ENCODE data around the gene RAD9B.
"Not testable (repeated sequence)": the region's sequence is repeated elsewhere in the genome, so short reads cannot be mapped to it uniquely, and the experiment has no call there.

DNA sequence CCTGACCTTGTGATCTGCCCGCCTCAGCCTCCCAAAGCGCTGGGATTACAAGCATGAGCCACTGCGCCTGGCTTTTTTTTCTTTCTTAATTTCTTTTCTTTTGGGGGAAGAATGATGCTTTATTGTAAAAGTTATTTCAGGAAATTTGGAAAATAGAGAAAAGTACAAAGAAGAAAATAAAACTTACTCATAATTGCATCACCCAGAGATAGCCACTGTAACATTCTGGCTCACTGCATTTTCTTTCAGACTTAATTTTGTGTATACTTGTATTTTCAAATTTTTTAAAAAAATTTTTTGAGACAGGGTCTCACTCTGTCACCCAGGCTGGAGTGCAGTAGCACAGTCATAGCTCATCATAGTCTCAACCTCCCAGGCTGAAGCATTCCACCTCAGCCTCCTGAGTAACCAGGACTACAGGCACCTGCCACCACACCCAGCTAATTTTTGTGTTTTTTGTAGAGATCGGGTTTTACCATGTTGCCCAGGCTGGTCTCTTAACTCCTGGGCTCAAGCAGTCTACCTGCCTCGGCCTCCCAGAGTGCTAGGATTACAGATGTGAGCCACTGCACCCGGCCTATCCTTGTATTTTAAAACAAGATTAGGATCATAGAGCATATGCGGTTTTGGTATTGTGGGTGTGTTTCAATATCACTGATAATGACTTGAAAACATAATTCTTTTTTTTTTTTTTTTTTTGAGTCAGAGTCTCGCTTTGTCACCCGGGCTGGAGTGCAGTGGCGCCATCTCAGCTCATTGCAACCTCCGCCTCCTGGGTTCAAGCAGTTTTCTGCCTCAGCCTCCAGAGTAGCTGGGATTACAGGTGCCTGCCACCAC lies 19.0 kb downstream of the RAD9B start:
- TF ChIP-seq EZH2phosphoT487 (IDR thresholded peaks at IDR 0.05; ENCODE audit: insufficient read depth, low read depth); EZH2 (IDR thresholded peaks at IDR 0.05; ENCODE audit: insufficient read depth, poor library complexity, severe bottlenecking): not testable (repeated sequence)
